ENCODE data around the gene AKNA.

GRCh38 chr9:114348906-114349482 is 38.8 kb downstream of the AKNA start:
- TF ChIP-seq CTCF (IDR thresholded peaks at IDR 0.05; ENCODE audit: poor library complexity) = no peak
- no peak for TF ChIP-seq EZH2phosphoT487 (IDR thresholded peaks at IDR 0.05; ENCODE audit: low read depth, severe bottlenecking, unreplicated experiment)

All from hepatocyte (in vitro differentiated cells).